HepG2 (cell line): ENCODE measurements around the gene IARS2. TPM values are rescaled to one million over a fixed set of nuclear protein-coding genes. Genes with fewer than 3 reads are reported as not detected.
A peak's percentile ranks its signal among the peaks of the same experiment; 100 is the strongest.

Experiments
- FOXA1 ChIP-seq, 2 experiments: fragments of 450-650 bp in 1 of 2; sonication (generic) in 1 of 2; formaldehyde crosslinking in 1 of 2; IDR thresholded peaks; 2 replicates each; pipeline versions ENCODE4 v1.4.0 to v1.6.1; 2016 to 2020; ENCODE audit warnings: missing genetic modification reagents in 1 of 2
- GABPB1 ChIP-seq: IDR thresholded peaks from 2 replicates; pipeline ENCODE4 v1.6.1; 2016; ENCODE audit warnings: mild to moderate bottlenecking, missing genetic modification reagents, moderate library complexity, missing compliant biosample characterization
- HHEX ChIP-seq: IDR thresholded peaks from 2 replicates; pipeline ENCODE4 v1.6.1; 2016; ENCODE audit warnings: control low read depth
- HMG20B ChIP-seq: conservative IDR thresholded peaks from 2 replicates; pipeline ENCODE4 v1.6.1; 2016; ENCODE audit warnings: missing genetic modification reagents, missing compliant biosample characterization
- HNRNPLL ChIP-seq: fragments of 200-400 bp; formaldehyde crosslinking; IDR thresholded peaks from 2 replicates; pipeline ENCODE4 v1.6.1; 2017; ENCODE audit warnings: mild to moderate bottlenecking, low read depth, low read length; ENCODE audit not compliant: poor library complexity, severe bottlenecking
- MED1 ChIP-seq: sonication (generic); formaldehyde crosslinking; IDR thresholded peaks from 2 replicates; pipeline ENCODE4 v1.4.0; 2020; ENCODE audit warnings: missing genetic modification reagents
- SP140L ChIP-seq: sonication (generic); formaldehyde crosslinking; IDR thresholded peaks from 2 replicates; pipeline ENCODE4 v1.4.0; 2020; ENCODE audit warnings: missing genetic modification reagents, borderline replicate concordance
- ZFP36L1 ChIP-seq: sonication (generic); formaldehyde crosslinking; IDR thresholded peaks from 2 replicates; pipeline ENCODE4 v1.8.0; 2022; ENCODE audit warnings: mild to moderate bottlenecking, missing genetic modification reagents, moderate library complexity
- ZFX ChIP-seq: sonication (generic); formaldehyde crosslinking; IDR thresholded peaks from 2 replicates; pipeline ENCODE4 v1.4.0; 2020; ENCODE audit warnings: mild to moderate bottlenecking, low read depth, missing genetic modification reagents, moderate library complexity
- ZMAT3 ChIP-seq: sonication (generic); formaldehyde crosslinking; conservative IDR thresholded peaks from 2 replicates; pipeline ENCODE4 v1.7.0; 2021; ENCODE audit warnings: missing genetic modification reagents
- ZMYM2 ChIP-seq: sonication (generic); formaldehyde crosslinking; IDR thresholded peaks from 2 replicates; pipeline ENCODE4 v1.8.0; 2022; ENCODE audit warnings: mild to moderate bottlenecking, missing genetic modification reagents
- ZNF282 ChIP-seq: fragments of 450-650 bp; IDR thresholded peaks from 2 replicates; pipeline ENCODE4 v1.6.1; 2018; ENCODE audit not compliant: partially characterized antibody
- ZNF430 ChIP-seq: sonication (generic); formaldehyde crosslinking; IDR thresholded peaks from 2 replicates; pipeline ENCODE4 v1.9.0; 2021; ENCODE audit warnings: mild to moderate bottlenecking, missing genetic modification reagents
- ZNF460 ChIP-seq: sonication (generic); formaldehyde crosslinking; IDR thresholded peaks from 2 replicates; pipeline ENCODE4 v1.5.1; 2020; ENCODE audit warnings: missing genetic modification reagents, mild to moderate bottlenecking, borderline replicate concordance
- ZNF552 ChIP-seq: sonication (generic); formaldehyde crosslinking; IDR thresholded peaks from 2 replicates; pipeline ENCODE4 v1.9.0; 2022; ENCODE audit warnings: missing genetic modification reagents, mild to moderate bottlenecking, borderline replicate concordance
- ZNF614 ChIP-seq: IDR thresholded peaks from 2 replicates; pipeline ENCODE4 v1.6.1; 2018; ENCODE audit warnings: missing biosample characterization, missing genetic modification reagents, inconsistent platforms, borderline replicate concordance
- ZNF672 ChIP-seq: sonication (generic); formaldehyde crosslinking; IDR thresholded peaks from 2 replicates; pipeline ENCODE4 v1.8.1; 2022; ENCODE audit warnings: missing genetic modification reagents
- polyA plus RNA-seq, 8 experiments: library from polyadenylated mRNA; depleted of rRNA in 3 of 8; stranded (reverse) in 7 of 8; unstranded in 1 of 8; fragments of >200 nt; fragmentation: Illumina TruSeq in 4 of 8; extraction: Trizol in 4 of 8; gene quantifications; 2 replicates each; pipeline versions ENCODE4 v1.2.1 to v1.2.3, GENCODE V29; 2011 to 2016; ENCODE audit warnings: low read depth in 4 of 8, missing spikeins in 1 of 8, mixed read lengths in 1 of 8; ENCODE audit not compliant: insufficient read depth in 1 of 8
- total RNA-seq, 5 experiments: library from RNA; depleted of rRNA; stranded (reverse); fragments of >200 nt; fragmentation: Illumina TruSeq; extraction: Trizol; gene quantifications; 2 replicates each; pipeline ENCODE4 v1.2.3, GENCODE V29; 2016; ENCODE audit warnings: low read depth in 1 of 5
- TF ChIP-seq, protein P1 (sequence below): IDR thresholded peaks from 2 replicates; pipeline ENCODE4 v1.6.1; 2016; ENCODE audit warnings: missing compliant biosample characterization, missing genetic modification reagents, borderline replicate concordance
- TF ChIP-seq, protein P2 (sequence below): sonication (generic); formaldehyde crosslinking; IDR thresholded peaks from 2 replicates; pipeline ENCODE4 v1.8.1; 2023; ENCODE audit warnings: missing genetic modification reagents, mild to moderate bottlenecking, borderline replicate concordance
- TF ChIP-seq, protein P3 (sequence below): IDR thresholded peaks from 2 replicates; pipeline ENCODE4 v1.6.1; 2012; ENCODE audit warnings: inconsistent platforms
- TF ChIP-seq, protein P4 (sequence below): sonication (generic); formaldehyde crosslinking; IDR thresholded peaks from 2 replicates; pipeline ENCODE4 v1.4.0; 2020; ENCODE audit warnings: missing genetic modification reagents
- TF ChIP-seq, protein P5 (sequence below): sonication (generic); formaldehyde crosslinking; IDR thresholded peaks from 2 replicates; pipeline ENCODE4 v1.5.1; 2020; ENCODE audit warnings: missing genetic modification reagents, mild to moderate bottlenecking, borderline replicate concordance
- TF ChIP-seq, protein P6 (sequence below): sonication (generic); formaldehyde crosslinking; IDR thresholded peaks from 2 replicates; pipeline ENCODE4 v1.4.0; 2020; ENCODE audit warnings: missing genetic modification reagents

Gene IARS2
- total and polyA plus RNA-seq, 2 of the 13 experiments (the other 11 are each of a cell fraction or from before 2014, with no cell fraction given): 28.6 to 122 TPM

DNA sequence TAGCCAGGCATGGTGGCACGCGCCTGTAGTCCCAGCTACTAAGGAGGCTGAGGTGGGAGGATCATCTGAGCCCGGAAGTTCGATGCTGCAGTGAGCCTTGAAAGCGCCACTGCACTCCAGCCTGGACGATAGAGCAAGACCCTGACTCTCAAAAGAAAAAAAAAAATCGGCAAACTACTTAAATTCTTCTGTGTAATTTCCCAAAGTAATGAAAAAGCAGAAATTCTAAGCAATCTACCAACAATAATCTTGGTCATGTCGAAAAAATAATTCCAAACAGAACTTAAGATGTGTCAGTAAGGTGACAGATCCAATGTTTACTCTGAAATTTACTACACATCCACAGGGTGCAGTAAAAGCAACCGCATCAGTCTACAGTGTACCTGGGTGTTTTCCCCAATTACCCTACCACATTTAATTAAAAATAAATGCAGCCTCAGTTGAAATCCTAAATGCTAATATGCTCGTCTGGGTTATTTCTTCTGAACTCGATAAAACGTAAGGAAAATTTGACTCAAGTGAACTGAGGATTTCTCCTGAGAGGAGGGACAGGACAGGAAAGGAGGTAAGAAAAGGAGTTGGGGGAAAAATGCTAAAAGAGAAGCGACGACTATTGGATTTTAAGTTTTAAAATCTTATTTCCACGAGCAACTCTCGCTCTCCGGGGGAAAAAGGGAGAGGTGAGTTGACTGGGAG lies 48.4 kb upstream of the IARS2 start (continued):
- TF ChIP-seq, protein P1, sequence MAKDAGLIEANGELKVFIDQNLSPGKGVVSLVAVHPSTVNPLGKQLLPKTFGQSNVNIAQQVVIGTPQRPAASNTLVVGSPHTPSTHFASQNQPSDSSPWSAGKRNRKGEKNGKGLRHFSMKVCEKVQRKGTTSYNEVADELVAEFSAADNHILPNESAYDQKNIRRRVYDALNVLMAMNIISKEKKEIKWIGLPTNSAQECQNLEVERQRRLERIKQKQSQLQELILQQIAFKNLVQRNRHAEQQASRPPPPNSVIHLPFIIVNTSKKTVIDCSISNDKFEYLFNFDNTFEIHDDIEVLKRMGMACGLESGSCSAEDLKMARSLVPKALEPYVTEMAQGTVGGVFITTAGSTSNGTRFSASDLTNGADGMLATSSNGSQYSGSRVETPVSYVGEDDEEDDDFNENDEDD (CRISPR knock-in tag): no peak
- TF ChIP-seq ZFX (CRISPR knock-in tag) (no peak), HMG20B (CRISPR knock-in tag) (no peak), HNRNPLL (no peak), SP140L (CRISPR knock-in tag) (no peak), MED1 (CRISPR knock-in tag) (no peak), FOXA1 (IDR thresholded peaks at IDR 0.05) (no peak), FOXA1 (CRISPR knock-in tag; IDR thresholded peaks at IDR 0.05) (0 out of 2 replicates have a peak, but pooled peaks have one; percentile 32), ZNF282 (no peak), ZNF672 (no peak), HHEX (CRISPR knock-in tag) (no peak), ZNF430 (CRISPR knock-in tag) (no peak), ZMAT3 (CRISPR knock-in tag) (no peak), GABPB1 (peak; percentile 45; the same call in 1 of the 2 replicates), ZNF460 (CRISPR knock-in tag) (peak; percentile 57; the same call in 1 of the 2 replicates), ZMYM2 (peak; percentile 30; the same call in 1 of the 2 replicates), ZNF552 (CRISPR knock-in tag) (no peak), ZFP36L1 (no peak), ZNF614 (CRISPR knock-in tag) (no peak)
- TF ChIP-seq, protein P2, sequence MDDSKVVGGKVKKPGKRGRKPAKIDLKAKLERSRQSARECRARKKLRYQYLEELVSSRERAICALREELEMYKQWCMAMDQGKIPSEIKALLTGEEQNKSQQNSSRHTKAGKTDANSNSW (CRISPR knock-in tag): no peak
- TF ChIP-seq, protein P3, sequence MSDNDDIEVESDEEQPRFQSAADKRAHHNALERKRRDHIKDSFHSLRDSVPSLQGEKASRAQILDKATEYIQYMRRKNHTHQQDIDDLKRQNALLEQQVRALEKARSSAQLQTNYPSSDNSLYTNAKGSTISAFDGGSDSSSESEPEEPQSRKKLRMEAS: no peak
- TF ChIP-seq, protein P4, sequence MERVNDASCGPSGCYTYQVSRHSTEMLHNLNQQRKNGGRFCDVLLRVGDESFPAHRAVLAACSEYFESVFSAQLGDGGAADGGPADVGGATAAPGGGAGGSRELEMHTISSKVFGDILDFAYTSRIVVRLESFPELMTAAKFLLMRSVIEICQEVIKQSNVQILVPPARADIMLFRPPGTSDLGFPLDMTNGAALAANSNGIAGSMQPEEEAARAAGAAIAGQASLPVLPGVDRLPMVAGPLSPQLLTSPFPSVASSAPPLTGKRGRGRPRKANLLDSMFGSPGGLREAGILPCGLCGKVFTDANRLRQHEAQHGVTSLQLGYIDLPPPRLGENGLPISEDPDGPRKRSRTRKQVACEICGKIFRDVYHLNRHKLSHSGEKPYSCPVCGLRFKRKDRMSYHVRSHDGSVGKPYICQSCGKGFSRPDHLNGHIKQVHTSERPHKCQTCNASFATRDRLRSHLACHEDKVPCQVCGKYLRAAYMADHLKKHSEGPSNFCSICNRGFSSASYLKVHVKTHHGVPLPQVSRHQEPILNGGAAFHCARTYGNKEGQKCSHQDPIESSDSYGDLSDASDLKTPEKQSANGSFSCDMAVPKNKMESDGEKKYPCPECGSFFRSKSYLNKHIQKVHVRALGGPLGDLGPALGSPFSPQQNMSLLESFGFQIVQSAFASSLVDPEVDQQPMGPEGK: no peak
- TF ChIP-seq, protein P5, sequence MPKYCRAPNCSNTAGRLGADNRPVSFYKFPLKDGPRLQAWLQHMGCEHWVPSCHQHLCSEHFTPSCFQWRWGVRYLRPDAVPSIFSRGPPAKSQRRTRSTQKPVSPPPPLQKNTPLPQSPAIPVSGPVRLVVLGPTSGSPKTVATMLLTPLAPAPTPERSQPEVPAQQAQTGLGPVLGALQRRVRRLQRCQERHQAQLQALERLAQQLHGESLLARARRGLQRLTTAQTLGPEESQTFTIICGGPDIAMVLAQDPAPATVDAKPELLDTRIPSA (CRISPR knock-in tag): peak; percentile 10; the same call in 1 of the 2 replicates
- TF ChIP-seq, protein P6, sequence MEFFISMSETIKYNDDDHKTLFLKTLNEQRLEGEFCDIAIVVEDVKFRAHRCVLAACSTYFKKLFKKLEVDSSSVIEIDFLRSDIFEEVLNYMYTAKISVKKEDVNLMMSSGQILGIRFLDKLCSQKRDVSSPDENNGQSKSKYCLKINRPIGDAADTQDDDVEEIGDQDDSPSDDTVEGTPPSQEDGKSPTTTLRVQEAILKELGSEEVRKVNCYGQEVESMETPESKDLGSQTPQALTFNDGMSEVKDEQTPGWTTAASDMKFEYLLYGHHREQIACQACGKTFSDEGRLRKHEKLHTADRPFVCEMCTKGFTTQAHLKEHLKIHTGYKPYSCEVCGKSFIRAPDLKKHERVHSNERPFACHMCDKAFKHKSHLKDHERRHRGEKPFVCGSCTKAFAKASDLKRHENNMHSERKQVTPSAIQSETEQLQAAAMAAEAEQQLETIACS (CRISPR knock-in tag): 0 out of 2 replicates have a peak, but pooled peaks have one; percentile 24
- TF ChIP-seq, all 625 proteins: peak for 16
